NCI-H510A (cell line): Measurements from ENCODE around the gene DNAJC16.

Source experiments
- DNase-seq: peaks from one replicate; lab custom pipeline; 2025; lab: John Stamatoyannopoulos, UW

Gene DNAJC16

DNA sequence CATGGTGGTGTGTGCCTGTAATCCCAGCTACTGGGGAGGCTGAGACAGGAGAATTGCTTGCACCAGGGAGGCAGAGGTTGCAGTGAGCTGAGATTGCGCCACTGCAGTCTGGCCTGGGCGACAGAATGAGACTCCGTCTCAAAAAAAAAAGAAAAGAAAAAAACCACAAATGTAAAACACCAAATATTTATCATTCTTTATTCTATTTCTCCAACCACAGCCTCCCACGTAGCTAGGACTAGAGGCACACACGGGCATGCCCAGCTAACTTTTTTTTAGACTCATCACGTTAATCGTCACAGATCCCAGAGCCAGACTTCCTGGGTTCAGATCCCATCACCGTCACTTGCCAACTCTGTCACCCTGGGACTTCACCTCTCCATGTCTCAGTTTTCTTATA lies 13.5 kb downstream of the DNAJC16 start:
- no peak for DNase-seq

DNA sequence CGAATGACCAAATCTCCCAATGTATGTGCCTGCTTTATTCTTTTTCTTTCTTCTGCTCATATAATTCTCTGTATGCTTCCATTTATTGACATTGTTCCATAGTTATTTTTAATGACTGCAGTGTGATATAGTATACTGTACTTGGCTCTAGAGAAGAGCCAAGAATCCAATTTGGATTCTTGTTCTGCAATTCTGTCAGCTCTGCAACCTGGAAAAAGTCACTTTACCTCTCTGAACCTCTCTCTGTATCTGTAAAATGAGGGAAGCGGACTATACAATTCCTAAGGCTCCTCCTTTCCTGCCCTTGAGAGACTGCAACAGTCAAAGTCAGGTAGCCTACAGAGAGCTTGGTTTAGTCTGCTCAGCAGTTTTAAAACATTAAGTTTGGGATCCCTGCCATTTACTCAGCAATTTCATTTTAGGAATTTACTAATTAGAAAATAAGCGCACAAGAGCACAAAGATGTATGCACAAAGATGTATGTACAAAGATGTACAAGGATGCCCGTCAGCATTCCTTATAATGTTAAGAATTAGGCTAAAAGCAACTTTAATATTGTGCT lies 14.7 kb downstream of the DNAJC16 start:
- no peak for DNase-seq

DNA sequence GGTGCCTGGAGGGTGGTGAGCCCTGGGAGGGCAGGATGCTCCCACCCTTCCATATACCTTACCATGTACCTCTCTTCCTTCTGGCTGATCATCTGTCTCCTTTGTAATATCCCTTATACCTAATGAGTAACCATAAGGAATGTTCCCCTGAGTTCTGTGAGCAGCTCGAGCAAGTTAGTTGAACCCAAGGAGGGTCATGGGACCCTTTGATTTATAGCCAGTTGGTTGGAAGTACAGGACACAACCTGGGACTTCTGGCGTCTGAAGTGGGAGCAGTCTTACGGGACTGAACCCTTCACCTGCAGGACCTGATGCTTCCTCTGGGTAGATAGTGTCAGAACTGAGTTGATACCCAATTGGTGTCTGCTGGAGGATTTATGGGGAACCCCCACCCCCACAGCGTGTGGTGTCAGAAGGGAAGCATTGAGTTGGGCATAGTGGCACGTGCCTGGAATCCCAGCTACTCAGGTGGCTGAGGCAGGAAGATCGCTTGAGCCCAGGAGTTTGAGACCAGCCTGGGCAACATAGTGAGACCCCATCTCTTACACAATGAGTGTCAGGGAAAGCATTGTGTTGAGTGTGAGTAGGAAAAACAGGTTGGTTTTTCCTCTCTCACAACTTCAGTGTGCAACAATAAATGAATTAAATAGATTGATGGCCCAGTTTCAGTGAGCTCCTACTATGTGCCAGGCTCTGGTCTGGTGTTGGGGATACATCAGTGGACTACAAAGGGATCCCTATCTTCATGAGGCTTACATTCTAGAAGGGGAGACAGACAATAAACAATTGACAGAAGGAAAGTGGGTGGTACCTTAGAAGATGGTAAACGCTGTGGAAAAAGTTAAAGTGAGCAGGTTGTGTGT lies 16.0 kb downstream of the DNAJC16 start:
- DNase-seq, result no peak

DNA sequence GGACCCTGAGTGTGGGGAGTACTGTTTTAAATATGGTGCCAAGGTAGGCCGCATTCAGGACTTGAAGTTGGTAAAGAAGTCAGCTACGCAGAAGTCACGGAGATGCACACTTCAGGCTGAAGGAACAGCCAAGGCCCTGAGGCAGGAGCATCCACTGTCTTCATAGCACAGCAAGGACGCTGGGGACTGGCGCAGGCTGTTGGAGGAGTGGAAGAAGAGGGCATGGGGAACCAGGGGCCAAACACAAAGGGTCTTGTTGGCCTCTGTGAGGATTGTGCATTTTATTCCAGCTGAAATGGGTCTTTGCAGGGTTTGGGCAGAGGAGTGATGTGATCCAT lies 16.6 kb downstream of the DNAJC16 start:
- no peak for DNase-seq

DNA sequence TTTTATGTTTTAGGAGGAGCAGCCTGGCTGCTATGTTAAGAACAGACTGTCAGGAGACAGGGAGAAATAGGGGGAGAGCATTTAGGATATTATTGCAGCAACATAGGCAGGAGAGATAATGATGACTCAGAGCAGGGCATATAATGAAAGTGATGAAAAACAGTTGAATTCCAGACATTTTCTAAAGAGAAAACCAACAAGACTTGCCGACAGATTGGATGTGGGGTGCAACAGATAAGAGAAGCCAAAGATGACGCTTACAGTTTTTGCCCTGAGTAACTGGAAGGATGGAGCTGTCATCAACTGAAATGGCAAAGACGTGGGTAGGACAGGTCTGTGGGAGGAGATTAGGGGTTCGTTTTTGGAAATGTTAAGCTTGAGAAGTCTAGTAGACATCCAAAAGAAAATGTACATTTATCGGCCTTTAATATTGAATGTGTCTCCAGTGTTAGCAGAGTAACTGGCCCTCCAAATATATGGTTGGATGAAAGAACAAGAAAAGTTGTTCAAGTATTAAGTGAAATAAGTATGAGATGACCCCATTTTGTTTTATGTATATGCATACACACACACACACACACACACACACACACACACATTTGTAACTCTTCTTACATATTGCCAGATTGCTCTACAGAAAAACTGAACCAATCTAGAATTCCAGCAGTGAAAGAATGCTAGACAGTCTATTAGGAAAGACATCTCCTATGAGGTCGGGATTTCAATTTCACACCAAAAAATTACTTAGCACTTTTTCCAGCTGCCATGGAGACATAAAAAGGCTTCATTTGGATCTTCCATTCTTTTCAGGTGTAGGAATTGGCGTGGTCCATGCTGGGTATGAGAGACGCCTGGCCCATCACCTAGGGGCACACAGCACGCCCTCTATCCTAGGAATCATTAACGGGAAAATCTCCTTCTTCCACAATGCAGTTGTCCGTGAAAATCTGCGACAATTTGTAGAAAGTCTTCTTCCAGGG lies 17.2 kb downstream of the DNAJC16 start:
- DNase-seq, result no peak

DNA sequence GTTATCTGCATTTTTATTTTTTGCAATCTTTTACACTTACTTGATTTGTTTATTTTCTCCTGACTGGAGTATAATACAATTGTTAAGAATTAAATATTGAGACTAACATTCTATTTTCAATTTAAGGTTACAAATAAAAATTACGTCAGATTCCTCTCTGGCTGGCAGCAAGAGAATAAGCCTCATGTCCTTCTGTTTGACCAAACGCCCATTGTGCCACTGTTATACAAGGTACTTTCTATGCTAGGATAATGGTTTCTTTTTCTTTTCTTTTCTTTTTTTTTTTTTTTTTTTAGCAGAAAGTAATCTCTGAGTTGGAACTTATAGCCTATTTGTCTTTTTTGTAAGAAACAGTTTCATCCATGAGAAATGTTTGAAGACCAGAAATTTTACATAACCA lies 20.0 kb downstream of the DNAJC16 start:
- no peak for DNase-seq

DNA sequence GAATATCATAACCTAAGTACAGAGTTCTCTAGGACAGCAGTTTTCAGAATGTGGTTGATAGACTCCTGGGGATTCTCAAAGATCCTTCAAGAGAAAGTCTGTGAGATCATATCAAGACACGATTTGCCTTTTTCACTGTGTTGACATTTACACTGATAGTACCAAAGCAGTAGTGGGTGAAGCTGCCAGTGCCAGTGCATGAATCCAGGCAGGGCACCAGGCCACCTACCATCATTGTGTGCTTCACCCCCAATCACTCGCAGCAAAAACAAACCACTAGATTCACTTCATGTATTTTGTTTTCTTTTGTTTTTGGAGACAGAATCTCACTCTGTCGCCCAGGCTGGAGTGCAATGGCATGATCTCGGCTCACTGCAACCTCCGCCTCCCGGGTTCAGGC lies 23.9 kb downstream of the DNAJC16 start:
- DNase-seq, result no peak

DNA sequence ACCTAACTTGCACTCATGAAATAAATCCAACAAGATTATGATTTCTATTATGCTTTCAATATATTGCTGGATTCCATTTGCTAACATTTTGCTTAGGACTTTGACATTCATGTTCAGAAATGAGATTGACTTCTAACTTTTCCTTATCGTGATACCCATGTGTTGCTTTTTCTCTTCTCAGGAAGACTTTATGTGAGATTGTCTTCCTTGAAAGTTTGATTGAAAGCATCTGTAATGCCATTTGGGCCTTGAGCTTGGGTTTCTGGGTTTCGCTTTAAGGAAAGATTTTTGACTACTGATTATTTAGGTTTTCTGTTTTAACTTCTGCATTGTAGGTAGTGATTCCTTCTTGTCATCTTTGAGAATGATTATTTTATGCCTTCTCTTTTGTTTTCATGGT lies 30.4 kb downstream of the DNAJC16 start:
- DNase-seq, result no peak

DNA sequence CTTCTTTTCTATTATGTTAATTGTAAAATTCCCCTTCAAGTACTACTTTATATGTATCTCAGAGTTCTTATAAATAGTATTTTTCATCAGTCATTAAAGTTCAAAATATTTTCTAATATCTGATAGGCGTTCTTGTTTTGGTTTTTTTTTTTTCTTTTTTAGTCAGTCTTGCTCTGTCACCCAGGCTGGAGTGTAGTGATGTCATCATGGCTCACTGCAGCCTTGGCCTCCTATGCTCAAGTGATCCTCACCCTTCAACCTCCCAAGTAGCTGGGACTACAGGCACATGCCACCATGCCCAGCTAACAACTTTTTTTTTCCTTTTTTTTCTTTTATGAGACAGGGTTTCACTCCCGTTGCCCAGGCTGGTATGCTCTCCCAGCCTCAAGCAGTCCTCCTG lies 30.9 kb downstream of the DNAJC16 start:
- no peak for DNase-seq

DNA sequence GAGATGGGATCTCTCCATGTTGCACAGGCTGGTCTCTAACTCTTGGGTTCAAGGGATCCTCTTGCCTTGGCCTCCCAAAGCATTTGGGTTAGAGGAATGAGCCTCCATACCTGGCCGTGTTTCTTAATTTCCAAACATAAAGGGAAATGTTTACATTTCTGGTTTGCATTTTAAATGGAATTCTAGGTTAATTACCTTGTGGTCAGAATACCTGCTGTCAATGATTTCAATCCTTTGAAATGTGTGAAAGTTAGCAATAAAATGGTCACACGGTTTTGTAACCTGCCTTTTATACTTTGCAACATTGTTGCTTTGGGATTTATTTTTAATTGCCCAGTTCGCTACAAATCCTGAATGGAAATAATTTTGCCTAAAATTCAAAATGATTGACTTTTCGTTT lies 31.9 kb downstream of the DNAJC16 start:
- DNase-seq, result no peak

DNA sequence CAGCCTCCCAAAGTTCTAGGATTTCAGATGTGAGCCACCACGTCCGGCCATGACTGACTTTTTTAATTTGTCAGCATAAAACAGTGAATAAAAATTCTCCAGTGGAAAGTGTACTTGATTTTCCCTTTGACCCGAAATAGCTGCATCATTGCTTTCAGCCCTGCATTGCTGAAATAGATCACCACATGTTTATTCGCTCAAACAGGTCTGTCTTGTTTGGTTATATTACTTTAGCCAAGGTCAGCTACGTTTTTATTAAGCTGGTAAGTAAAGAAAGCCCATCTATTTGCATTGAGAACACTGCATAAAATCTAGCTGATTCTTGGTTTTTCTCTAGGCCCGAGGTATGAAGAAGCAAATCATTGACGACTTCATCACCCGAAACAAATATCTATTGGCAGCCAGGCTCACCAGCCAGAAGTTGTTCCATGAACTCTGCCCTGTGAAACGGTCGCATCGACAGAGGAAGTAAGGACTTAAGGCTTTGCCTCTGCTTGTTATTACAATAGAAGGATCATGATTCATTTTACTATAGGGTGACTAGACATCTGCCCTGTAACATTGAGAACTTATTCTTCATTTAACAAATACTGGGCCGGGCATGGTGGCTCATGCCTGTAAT lies 32.7 kb downstream of the DNAJC16 start:
- DNase-seq, result no peak

DNA sequence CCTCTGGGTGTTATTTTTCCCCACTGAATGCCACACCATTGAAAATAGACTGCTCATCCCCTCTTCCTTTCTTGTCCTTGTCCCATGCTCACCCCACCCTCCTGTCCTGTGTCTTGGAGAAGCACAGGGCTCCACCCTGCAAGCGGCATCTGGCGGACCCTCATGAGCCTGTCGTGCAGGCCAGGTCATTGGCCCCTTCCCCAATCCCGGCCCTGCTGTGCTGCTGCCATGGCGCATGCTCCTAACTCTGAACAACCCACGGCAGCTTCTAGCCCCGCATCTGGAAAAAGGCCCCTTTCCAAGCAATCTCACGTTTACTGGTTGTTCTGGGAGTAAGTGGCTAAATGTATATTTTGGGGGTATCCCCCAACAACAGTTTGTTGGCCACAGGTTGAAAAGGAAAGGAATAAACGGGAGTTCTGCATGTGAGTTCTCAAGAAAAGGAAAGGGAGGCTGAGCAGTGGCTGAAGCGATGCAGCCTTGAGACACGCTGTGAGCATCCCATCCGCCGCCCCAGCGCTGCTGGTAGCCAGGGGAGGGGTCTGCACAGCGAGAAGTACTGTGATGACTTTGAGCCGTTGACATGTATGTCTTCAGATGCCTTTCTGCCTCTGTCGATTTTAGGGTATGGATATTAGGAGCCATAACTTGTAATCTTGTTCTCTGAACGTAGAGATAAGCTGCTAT lies 41.9 kb downstream of the DNAJC16 start:
- no peak for DNase-seq

DNA sequence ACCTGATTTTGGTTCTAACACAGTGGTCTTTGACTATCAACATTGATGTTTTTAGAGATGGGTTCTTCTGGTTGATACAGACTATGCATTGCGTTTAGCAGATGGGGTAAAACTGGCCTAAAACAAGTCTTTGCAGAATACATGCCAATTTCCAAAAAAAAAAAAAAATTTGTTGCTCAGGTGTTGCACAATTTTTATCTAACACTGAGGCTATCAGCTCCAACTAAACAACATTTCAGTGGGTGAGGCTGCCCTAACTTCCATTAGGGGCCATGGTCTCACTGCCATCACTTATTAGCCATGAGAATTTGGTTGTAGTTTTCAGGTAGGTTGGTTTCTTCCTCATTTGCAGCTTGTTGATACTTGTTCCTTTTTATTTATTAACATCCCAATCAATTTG lies 44.2 kb downstream of the DNAJC16 start:
- no peak for DNase-seq

DNA sequence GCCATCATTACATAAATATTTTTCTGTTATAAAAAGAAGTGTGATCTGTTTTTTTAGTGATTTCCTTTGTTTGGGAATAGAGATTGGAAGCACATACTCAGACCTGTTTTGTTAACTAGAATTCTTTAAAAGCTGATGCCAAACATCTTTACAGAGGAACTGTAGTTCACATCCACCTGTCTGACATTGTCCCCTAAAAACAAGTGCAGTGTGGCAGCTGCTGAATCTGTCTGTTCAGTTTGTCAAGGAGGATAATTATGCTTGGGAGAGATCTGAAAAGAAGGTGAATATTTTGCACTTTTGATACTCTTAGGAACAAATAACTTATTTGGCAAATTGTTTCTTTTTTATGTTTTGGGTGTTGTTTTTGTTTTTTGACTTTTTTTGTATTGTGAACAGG lies 44.6 kb downstream of the DNAJC16 start:
- DNase-seq, result no peak

DNA sequence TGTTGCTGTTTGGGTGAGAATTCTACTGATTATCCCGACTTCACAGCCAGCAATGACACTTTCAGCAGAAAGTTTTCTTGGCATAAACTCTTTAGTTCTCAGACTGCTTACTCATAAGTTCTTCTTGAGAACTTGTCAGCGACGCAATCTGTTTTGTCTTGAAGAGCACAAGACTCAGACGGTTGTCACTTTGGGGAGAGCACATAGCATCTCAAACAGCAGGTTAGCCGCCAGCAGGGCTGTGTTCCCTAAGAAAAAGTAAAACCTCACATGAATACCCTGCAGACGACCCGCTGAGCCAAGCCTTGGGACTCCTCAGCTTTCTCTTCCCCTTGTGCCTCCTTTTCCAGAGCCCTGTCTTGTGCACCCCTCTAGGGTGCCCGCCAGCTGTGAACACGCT lies 46.8 kb downstream of the DNAJC16 start:
- DNase-seq, result no peak

DNA sequence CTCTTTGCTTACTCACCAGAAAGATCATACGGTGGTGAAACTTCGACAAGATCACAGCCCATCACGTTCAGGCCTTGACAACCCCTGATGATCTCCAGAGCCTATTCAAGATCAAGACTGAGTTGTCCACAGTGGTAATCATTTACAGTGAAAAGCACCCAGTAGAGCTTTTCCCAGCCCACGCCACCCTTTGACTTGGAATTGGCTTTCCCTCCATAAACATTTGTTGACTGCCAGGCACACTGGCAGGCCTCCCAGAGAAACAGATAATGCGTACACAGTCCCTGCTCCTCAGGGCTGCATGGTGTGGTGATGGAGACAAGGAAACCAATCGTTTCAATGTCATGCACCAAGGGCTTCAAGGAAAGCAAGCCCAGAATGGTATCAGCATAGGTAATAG lies 48.1 kb downstream of the DNAJC16 start:
- no peak for DNase-seq

DNA sequence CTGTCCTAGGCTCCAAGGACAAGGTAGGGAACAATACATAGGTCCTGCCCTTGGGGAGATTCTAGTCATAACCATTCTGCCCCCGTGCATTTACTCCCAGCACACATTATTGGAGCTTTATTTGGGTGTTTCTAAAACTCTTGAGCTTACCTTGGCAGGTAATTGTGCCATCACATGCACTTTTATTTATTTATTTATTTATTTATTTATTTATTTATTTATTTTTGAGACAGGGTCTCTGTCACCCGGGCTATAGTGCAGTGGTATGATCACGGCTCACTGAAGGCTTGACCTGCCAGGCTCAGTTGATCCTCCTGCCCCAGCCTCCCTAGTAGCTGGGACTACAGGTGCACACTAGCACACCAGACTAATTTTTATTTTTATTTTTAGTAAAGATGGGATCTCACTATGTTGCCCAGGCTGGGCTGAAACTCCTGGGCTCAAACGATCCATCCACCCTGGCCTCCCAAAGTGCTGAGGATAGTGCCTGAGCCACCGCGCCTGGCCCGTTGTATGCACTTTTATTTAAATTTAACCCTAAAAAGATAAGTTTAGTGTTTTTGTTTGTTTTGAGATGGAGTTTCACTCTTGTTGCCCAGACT lies 49.0 kb downstream of the DNAJC16 start:
- DNase-seq, result no peak

DNA sequence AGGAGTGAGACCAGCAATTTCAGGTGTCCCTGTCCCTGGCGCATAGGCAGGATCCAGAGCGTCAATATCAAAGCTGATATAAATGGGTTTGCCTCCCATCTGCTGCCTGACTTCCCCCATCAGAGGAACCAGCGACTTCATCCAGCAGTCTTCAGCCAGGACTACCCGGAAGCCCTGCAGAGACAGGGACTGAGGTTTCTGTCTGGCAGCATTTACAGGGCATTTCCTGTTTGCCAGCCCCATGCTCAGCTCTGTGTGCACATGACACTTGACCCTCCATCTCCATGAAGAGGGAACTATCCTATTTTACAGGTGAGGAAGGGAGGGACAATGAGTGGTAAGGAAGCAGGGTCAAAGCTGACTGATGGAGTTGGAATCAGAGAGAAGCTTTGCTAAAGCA lies 51.0 kb downstream of the DNAJC16 start:
- peak; percentile 73 for DNase-seq

DNA sequence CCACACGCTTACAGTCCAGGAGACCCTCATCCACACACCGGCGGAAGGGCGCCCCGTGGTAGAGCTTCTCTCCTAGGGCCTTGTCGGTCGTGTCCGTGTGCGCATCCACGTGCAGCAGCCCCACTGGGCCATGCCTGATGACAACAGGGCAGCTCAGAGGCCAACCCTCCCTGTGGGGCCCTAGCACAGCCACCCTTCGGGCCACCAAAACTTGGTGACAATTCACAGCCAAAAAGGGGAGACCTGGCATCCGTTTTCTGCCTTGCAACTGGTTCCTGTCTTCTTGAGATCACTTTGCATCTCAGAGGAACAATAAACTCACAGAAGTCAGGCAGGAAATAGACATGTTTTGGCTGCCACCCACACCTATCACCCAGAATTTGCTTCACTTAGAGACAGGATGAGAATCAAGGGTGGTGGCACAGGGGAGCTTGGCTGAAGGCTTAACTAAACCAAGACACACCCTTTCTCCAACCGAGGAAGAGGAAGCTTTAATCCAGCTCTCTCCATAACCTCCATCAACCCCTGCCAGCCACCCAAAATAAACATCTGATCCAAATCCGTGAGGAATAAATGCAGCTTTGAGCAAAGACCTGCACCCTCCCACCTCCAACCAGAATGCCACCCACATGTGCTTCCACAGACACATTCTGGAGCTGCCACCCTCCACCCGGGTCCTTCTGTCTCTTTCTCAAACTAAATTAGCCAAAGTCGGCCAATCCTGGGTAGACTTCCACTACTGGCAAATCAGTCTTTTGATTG lies 52.5 kb downstream of the DNAJC16 start:
- DNase-seq, result no peak

DNA sequence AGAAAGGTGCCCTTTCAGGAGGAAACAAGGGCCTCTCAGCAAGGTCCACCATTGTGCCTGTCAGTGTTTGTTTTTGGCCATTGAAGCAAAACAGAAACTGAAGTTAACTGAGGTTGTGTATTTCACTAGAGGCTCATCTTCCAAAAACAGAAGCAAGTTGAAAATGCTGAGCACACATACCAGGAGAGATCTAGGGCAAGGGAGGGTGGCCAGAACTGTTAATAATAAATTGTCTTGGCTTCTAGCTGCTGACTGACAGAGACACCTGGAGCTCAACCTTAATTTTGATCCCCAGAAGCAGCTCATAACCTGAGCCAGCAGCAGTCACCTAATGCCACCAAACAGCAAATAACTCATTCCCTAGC lies 53.0 kb downstream of the DNAJC16 start:
- DNase-seq, result no peak
